Spleen (tissue), 11 donors: ENCODE results near the gene SLIT3. TPM values are rescaled to one million over a fixed set of nuclear protein-coding genes. Genes with fewer than 3 reads are reported as not detected.

Experiments used
- DNase-seq: peaks from one replicate; pipeline ENCODE4 v3.0.0-alpha.2; 2020
- H3K27ac ChIP-seq, 8 donors: fragments of 200-600 bp; sonication (generic) in 7 of 8; 1 replicate in 4 of 8; 2 replicates in 4 of 8; pipeline versions ENCODE4 v1.5.0 to v1.8.0; 2016 to 2021; ENCODE audit warnings: inconsistent platforms in 4 of 8, mild to moderate bottlenecking in 4 of 8, moderate library complexity in 1 of 8
- H3K27me3 ChIP-seq, 7 donors: fragments of 200-600 bp; sonication (generic) in 6 of 7; replicated peaks in 1 of 7; 1 replicate in 4 of 7; 2 replicates in 3 of 7; pipeline versions ENCODE4 v1.5.0 to v1.8.0; 2016 to 2021; ENCODE audit warnings: inconsistent platforms in 3 of 7, mild to moderate bottlenecking in 1 of 7
- H3K36me3 ChIP-seq, 6 donors: fragments of 200-600 bp; sonication (generic) in 5 of 6; 1 replicate in 4 of 6; 2 replicates in 2 of 6; pipeline versions ENCODE4 v1.5.0 to v1.8.0; 2016 to 2021; ENCODE audit warnings: inconsistent platforms in 2 of 6
- H3K4me1 ChIP-seq, 6 donors: fragments of 200-600 bp; sonication (generic) in 5 of 6; 1 replicate in 3 of 6; 2 replicates in 3 of 6; pipeline versions ENCODE4 v1.5.0 to v1.8.0; 2016 to 2021; ENCODE audit warnings: inconsistent platforms in 3 of 6
- H3K4me3 ChIP-seq, 8 donors: fragments of 200-600 bp; sonication (generic) in 7 of 8; 1 replicate in 4 of 8; 2 replicates in 4 of 8; pipeline versions ENCODE4 v1.5.0 to v1.8.0; 2016 to 2021; ENCODE audit warnings: inconsistent platforms in 4 of 8, mild to moderate bottlenecking in 4 of 8, moderate library complexity in 2 of 8
- H3K9me3 ChIP-seq, 8 donors: fragments of 200-600 bp; sonication (generic) in 7 of 8; 1 replicate in 4 of 8; 2 replicates in 4 of 8; pipeline versions ENCODE4 v1.5.0 to v1.8.0; 2016 to 2021; ENCODE audit warnings: inconsistent platforms in 4 of 8
- CTCF ChIP-seq, 11 experiments: fragments of 200-600 bp in 7 of 11; fragments of 450-650 bp in 4 of 11; sonication (generic) in 4 of 11; IDR thresholded peaks in 8 of 11; conservative IDR thresholded peaks in 3 of 11; 1 replicate in 7 of 11; 2 replicates in 4 of 11; pipeline versions ENCODE4 v1.4.0 to v1.8.0; 2016 to 2021; ENCODE audit warnings: antibody characterized with exemption in 11 of 11, inconsistent platforms in 4 of 11, mild to moderate bottlenecking in 1 of 11
- POLR2A ChIP-seq, 3 donors: fragments of 450-650 bp; IDR thresholded peaks; one replicate each; pipeline ENCODE4 v1.5.1; 2017; ENCODE audit warnings: antibody characterized with exemption in 3 of 3, mild to moderate bottlenecking in 1 of 3
- POLR2AphosphoS5 ChIP-seq, 3 donors: sonication (generic); formaldehyde crosslinking; IDR thresholded peaks; one replicate each; pipeline ENCODE4 v1.5.1; 2017; ENCODE audit warnings: antibody characterized with exemption in 3 of 3
- WGBS, 5 donors: extraction: QIAGEN DNeasy Blood & Tissue Kit in 3 of 5; methylation state at CpG; one replicate each; pipeline versions ENCODE4 v1.1.5 to v1.1.7; 2013 to 2018; 5-methylcytosine and 5-hydroxymethylcytosine counted together
- intact Hi-C: fragments of 100-400 bp; cut with DNase I; formaldehyde crosslinking; loops from one replicate; pipeline ENCODE4 v1.15.0; 2023; ENCODE audit warnings: low total_unique reads
- polyA plus RNA-seq, 3 donors: library from polyadenylated mRNA; stranded (reverse); fragments of 200-250 nt; gene quantifications; one replicate each; pipeline ENCODE4 v1.2.1, GENCODE V29; 2013
- total RNA-seq, 7 donors: library from RNA; depleted of rRNA in 3 of 7; stranded (reverse); fragments of >200 nt in 3 of 7; fragmentation: NEBNext Ultra II Directional in 4 of 7; extraction: Animal tissue kit (Norgen Biotek cat#: 25700) in 4 of 7; gene quantifications; one replicate each; pipeline versions ENCODE4 v1.1.0 to v1.2.1, GENCODE V29; 2016 to 2021
- donor health status: healthy with polysubstance abuse.
- donor health status: DM: no; HTN: no; CAD: no; lungs with moderate emphysema.
- donor health status: DM: no; HTN: no; CAD: no.
- donor health status: Bipolar disorder and iron deficiency.
- donor health status: healthy.
- donor health status: DM: no; HTN: no; CAD: no.
- donor health status: DM: yes; HTN: yes; CAD: no.

SLIT3 gene
- total and polyA plus RNA-seq, 10 donors, result 0.33 to 54.0 (median 13.2) TPM

- no peaks in the 10 kb centered on the region for H3K9me3 ChIP-seq
- 63 to 87% (median 73%) methylated on average over 5 of the region's 5 CpGs for WGBS, 5 donors
- H3K4me1 ChIP-seq, result no peaks in the 10 kb centered on the region
- H3K4me3 ChIP-seq, result no peak overlapping the region
- no peaks in the 10 kb centered on the region for H3K36me3 ChIP-seq
- intact Hi-C loops, result no loop called here
- no peaks in the 10 kb centered on the region for H3K27me3 ChIP-seq
- no peak overlapping the region for H3K27ac ChIP-seq
- DNase-seq, result no peak
- TF ChIP-seq CTCF (IDR thresholded peaks at IDR 0.05 in 8 of 11, conservative IDR thresholded peaks at IDR 0.05 in 3 of 11) (no peak), POLR2AphosphoS5 (IDR thresholded peaks at IDR 0.05) (no peak), POLR2A (IDR thresholded peaks at IDR 0.05) (no peak)
Measured at GRCh38 chr5:168944004-168944403, 356.9 kb downstream of the SLIT3 start.

GRCh38 chr5:168943091-168943884, 357.7 kb downstream of the SLIT3 start:
- no peaks in the 10 kb centered on the region for H3K36me3 ChIP-seq
- TF ChIP-seq POLR2AphosphoS5 (IDR thresholded peaks at IDR 0.05) (no peak), POLR2A (IDR thresholded peaks at IDR 0.05) (no peak), CTCF (IDR thresholded peaks at IDR 0.05 in 8 of 11, conservative IDR thresholded peaks at IDR 0.05 in 3 of 11) (no peak)
- H3K27ac ChIP-seq, result no peak overlapping the region
- WGBS, 5 donors, result 68 to 86% (median 73%) methylated on average over 2 of the region's 2 CpGs
- no peaks in the 10 kb centered on the region for H3K9me3 ChIP-seq
- no peaks in the 10 kb centered on the region for H3K27me3 ChIP-seq
- H3K4me3 ChIP-seq, result no peak overlapping the region
- no peak for DNase-seq
- no peaks in the 10 kb centered on the region for H3K4me1 ChIP-seq
- intact Hi-C loops, result no loop called here

GRCh38 chr5:168941901-168942300, 359.0 kb downstream of the SLIT3 start:
- H3K9me3 ChIP-seq, result no peaks in the 10 kb centered on the region
- no peak overlapping the region for H3K27ac ChIP-seq
- H3K4me1 ChIP-seq, result no peaks in the 10 kb centered on the region
- H3K27me3 ChIP-seq, result no peaks in the 10 kb centered on the region
- intact Hi-C loops, result no loop called here
- no peak overlapping the region for H3K4me3 ChIP-seq
- TF ChIP-seq POLR2AphosphoS5 (IDR thresholded peaks at IDR 0.05), result no peak
- no peak for TF ChIP-seq POLR2A (IDR thresholded peaks at IDR 0.05)
- TF ChIP-seq CTCF (IDR thresholded peaks at IDR 0.05 in 8 of 11, conservative IDR thresholded peaks at IDR 0.05 in 3 of 11), result no peak
- H3K36me3 ChIP-seq, result no peaks in the 10 kb centered on the region
- WGBS, 5 donors, result 70 to 95% (median 73%) methylated on average over 2 of the region's 2 CpGs
- DNase-seq, result no peak

GRCh38 chr5:168940712-168941111, 360.2 kb downstream of the SLIT3 start:
- WGBS, 5 donors, result 58 to 87% (median 82%) methylated on average over 4 of the region's 4 CpGs
- Histone ChIP-seq H3K27ac (no peak overlapping the region), H3K4me3 (no peak overlapping the region), H3K36me3 (no peaks in the 10 kb centered on the region), H3K9me3 (no peaks in the 10 kb centered on the region), H3K27me3 (no peaks in the 10 kb centered on the region), H3K4me1 (no peaks in the 10 kb centered on the region)
- intact Hi-C loops, result no loop called here
- TF ChIP-seq CTCF (IDR thresholded peaks at IDR 0.05 in 8 of 11, conservative IDR thresholded peaks at IDR 0.05 in 3 of 11) (no peak), POLR2A (IDR thresholded peaks at IDR 0.05) (no peak), POLR2AphosphoS5 (IDR thresholded peaks at IDR 0.05) (no peak)
- no peak for DNase-seq
